NCI-H2081 (cell line): ENCODE results near the gene BTBD1.

ENCODE experiments used
- DNase-seq, 2 experiments: peaks; one replicate each; lab custom pipeline; 2025; lab: John Stamatoyannopoulos, UW

Gene BTBD1

GRCh38 chr15:82993144-82993543, 73.9 kb downstream of the BTBD1 start:
- DNase-seq, result no peak

- no peak for DNase-seq
Observed at GRCh38 chr15:82992436-82992998, 74.5 kb downstream of the BTBD1 start.

GRCh38 chr15:82986442-82986780, 80.6 kb downstream of the BTBD1 start:
- DNase-seq, result no peak

- peak; percentile 94 to 96 for DNase-seq
Observed at GRCh38 chr15:82985688-82986441, 81.2 kb downstream of the BTBD1 start, which contains the start of gene RAMAC. RAMAC (plus strand) TSS chr15:82986210; CDS start chr15:82989019, 2,809 bp downstream.

- DNase-seq, result no peak
Observed at GRCh38 chr15:82980981-82981380, 86.1 kb downstream of the BTBD1 start.

GRCh38 chr15:82979726-82980125, 87.3 kb downstream of the BTBD1 start:
- DNase-seq, result no peak

GRCh38 chr15:82978438-82978837, 88.6 kb downstream of the BTBD1 start:
- DNase-seq, result no peak

- no peak for DNase-seq
Observed at GRCh38 chr15:82977076-82977475, 90.0 kb downstream of the BTBD1 start.

- DNase-seq, result no peak
Observed at GRCh38 chr15:82972990-82973389, 94.1 kb downstream of the BTBD1 start.

- no peak for DNase-seq
Observed at GRCh38 chr15:82971218-82971984, 95.7 kb downstream of the BTBD1 start.

GRCh38 chr15:82970696-82971095, 96.4 kb downstream of the BTBD1 start:
- no peak for DNase-seq

GRCh38 chr15:82970078-82970686, 96.9 kb downstream of the BTBD1 start:
- DNase-seq, result no peak

- no peak for DNase-seq
Observed at GRCh38 chr15:82969353-82969752, 97.7 kb downstream of the BTBD1 start.

GRCh38 chr15:82968066-82968465, 99.0 kb downstream of the BTBD1 start:
- DNase-seq, result no peak

GRCh38 chr15:82966671-82967071, 100.4 kb downstream of the BTBD1 start:
- no peak for DNase-seq
